GM12872 (cell line): Measurements from ENCODE around the gene ZNF839.

Experiments
- TF ChIP-seq, protein P1 (sequence below): IDR thresholded peaks from 3 replicates; pipeline ENCODE4 v1.5.1; 2011; ENCODE audit warnings: low read depth, mild to moderate bottlenecking, low read length, moderate library complexity; ENCODE audit not compliant: insufficient read depth

ZNF839 gene

GRCh38 chr14:102280376-102280962, 39.1 kb upstream of the ZNF839 start:
- TF ChIP-seq, protein P1, sequence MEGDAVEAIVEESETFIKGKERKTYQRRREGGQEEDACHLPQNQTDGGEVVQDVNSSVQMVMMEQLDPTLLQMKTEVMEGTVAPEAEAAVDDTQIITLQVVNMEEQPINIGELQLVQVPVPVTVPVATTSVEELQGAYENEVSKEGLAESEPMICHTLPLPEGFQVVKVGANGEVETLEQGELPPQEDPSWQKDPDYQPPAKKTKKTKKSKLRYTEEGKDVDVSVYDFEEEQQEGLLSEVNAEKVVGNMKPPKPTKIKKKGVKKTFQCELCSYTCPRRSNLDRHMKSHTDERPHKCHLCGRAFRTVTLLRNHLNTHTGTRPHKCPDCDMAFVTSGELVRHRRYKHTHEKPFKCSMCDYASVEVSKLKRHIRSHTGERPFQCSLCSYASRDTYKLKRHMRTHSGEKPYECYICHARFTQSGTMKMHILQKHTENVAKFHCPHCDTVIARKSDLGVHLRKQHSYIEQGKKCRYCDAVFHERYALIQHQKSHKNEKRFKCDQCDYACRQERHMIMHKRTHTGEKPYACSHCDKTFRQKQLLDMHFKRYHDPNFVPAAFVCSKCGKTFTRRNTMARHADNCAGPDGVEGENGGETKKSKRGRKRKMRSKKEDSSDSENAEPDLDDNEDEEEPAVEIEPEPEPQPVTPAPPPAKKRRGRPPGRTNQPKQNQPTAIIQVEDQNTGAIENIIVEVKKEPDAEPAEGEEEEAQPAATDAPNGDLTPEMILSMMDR = no peak

- TF ChIP-seq, protein P1 = no peak
These were observed 36.6 kb upstream of the ZNF839 start for GRCh38 chr14:102282751-102283465.

GRCh38 chr14:102283631-102284129, 35.9 kb upstream of the ZNF839 start:
- TF ChIP-seq, protein P1 = no peak

- TF ChIP-seq, protein P1 = no peak
These were observed 34.4 kb upstream of the ZNF839 start for GRCh38 chr14:102285106-102285505.

- TF ChIP-seq, protein P1 = no peak
These were observed 31.4 kb upstream of the ZNF839 start for GRCh38 chr14:102288139-102288538.

DNA sequence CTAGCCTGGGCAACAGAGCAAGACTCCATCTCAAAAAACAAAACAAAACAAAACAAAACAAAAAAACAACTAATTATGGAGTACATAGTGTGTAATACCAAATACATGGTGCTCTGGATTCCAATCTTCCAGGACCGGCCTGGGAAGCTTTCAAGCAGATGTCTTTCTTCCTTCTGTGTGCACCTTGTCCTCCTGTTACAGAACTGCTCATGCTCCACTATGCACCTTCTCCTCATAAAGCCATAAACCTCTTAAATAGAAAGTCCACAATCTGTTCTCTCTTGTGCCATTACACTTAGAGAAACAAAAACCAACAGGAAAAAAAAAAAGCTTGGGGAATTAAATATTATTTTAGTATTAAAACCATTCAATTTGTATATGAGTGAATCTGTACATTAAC, 27.1 kb upstream of the ZNF839 start:
- TF ChIP-seq, protein P1 = no peak

DNA sequence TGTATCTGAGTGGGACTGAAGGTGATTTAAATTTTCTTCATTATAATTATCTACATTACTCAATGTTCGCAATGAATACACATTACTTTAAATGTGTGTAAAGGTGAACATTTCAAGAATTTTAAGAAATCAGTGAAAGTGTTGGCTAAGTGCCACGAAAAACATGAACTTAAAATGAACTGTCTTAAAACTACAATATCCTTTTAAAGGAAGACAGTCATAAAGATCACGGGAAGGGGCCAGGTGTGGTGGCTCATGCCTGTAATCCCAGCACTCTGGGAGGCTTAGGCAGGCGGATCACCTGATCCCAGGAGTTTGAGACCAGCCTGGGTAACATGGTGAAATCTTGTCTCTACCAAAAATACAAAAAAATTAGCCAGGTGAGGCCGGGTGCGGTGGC, 25.8 kb upstream of the ZNF839 start:
- TF ChIP-seq, protein P1 = no peak
